Measurements from ENCODE around the gene CLN6.

- TF ChIP-seq POLR2A (IDR thresholded peaks at IDR 0.05; ENCODE audit: low read length) = no peak
- TF ChIP-seq GATA1 (IDR thresholded peaks at IDR 0.05; ENCODE audit: low read depth, low read length) = no peak
Measured at GRCh38 chr15:68235022-68235421, 5.5 kb upstream of the CLN6 start.

Measured in erythroblast (primary cell).